Ammon's horn (tissue), 1 donor: ENCODE results near the gene OGFOD2.
"Not testable (repeated sequence)": the region's sequence is repeated elsewhere in the genome, so short reads cannot be mapped to it uniquely, and the experiment has no call there.

ENCODE experiments used
- DNase-seq: peaks from one replicate; pipeline ENCODE4 v3.0.0-alpha.2; 2016; ENCODE audit warnings: low spot score

Gene OGFOD2

GRCh38 chr12:122974892-122975789 is at the start of gene OGFOD2:
Gene OGFOD2, plus strand, starts transcription at chr12:122975244. Its CDS starts 8 bp downstream, at chr12:122975252.
- DNase-seq, result peak; percentile 90

GRCh38 chr12:122927756-122928403 is 47.2 kb upstream of the OGFOD2 start:
- no peak for DNase-seq

GRCh38 chr12:122928404-122929147 is 46.5 kb upstream of the OGFOD2 start:
- DNase-seq, result no peak

- DNase-seq, result no peak
Observed at GRCh38 chr12:122929148-122929538, 45.9 kb upstream of the OGFOD2 start.

GRCh38 chr12:122929812-122930211 is 45.2 kb upstream of the OGFOD2 start:
- DNase-seq, result no peak

GRCh38 chr12:122932207-122932606 is 42.8 kb upstream of the OGFOD2 start:
- no peak for DNase-seq

- no peak for DNase-seq
Observed at GRCh38 chr12:122934722-122935121, 40.3 kb upstream of the OGFOD2 start.

GRCh38 chr12:122935318-122935717 is 39.7 kb upstream of the OGFOD2 start:
- no peak for DNase-seq

GRCh38 chr12:122937622-122938091 is 37.4 kb upstream of the OGFOD2 start:
- DNase-seq, result no peak

- DNase-seq, result no peak
Observed at GRCh38 chr12:122939125-122939524, 35.9 kb upstream of the OGFOD2 start.

- DNase-seq, result not testable (repeated sequence)
Observed at GRCh38 chr12:122941351-122941750, 33.7 kb upstream of the OGFOD2 start.

GRCh38 chr12:122942637-122943036 is 32.4 kb upstream of the OGFOD2 start:
- no peak for DNase-seq

- DNase-seq, result no peak
Observed at GRCh38 chr12:122943196-122943595, 31.8 kb upstream of the OGFOD2 start.

- DNase-seq, result peak; percentile 91
Observed at GRCh38 chr12:122944605-122945592, 30.1 kb upstream of the OGFOD2 start.

- no peak for DNase-seq
Observed at GRCh38 chr12:122946690-122947341, 28.2 kb upstream of the OGFOD2 start.

- DNase-seq, result no peak
Observed at GRCh38 chr12:122947352-122947792, 27.7 kb upstream of the OGFOD2 start.

- no peak for DNase-seq
Observed at GRCh38 chr12:122948605-122949004, 26.4 kb upstream of the OGFOD2 start.

GRCh38 chr12:122949405-122949804 is 25.6 kb upstream of the OGFOD2 start:
- no peak for DNase-seq

GRCh38 chr12:122949816-122950675 is 25.0 kb upstream of the OGFOD2 start:
- DNase-seq, result no peak

- no peak for DNase-seq
Observed at GRCh38 chr12:122951406-122951805, 23.6 kb upstream of the OGFOD2 start.
